ENCODE data around the gene TRIM45. TPM values are rescaled to one million over a fixed set of nuclear protein-coding genes. Genes with fewer than 3 reads are reported as not detected.

The TRIM45 gene, protein sequence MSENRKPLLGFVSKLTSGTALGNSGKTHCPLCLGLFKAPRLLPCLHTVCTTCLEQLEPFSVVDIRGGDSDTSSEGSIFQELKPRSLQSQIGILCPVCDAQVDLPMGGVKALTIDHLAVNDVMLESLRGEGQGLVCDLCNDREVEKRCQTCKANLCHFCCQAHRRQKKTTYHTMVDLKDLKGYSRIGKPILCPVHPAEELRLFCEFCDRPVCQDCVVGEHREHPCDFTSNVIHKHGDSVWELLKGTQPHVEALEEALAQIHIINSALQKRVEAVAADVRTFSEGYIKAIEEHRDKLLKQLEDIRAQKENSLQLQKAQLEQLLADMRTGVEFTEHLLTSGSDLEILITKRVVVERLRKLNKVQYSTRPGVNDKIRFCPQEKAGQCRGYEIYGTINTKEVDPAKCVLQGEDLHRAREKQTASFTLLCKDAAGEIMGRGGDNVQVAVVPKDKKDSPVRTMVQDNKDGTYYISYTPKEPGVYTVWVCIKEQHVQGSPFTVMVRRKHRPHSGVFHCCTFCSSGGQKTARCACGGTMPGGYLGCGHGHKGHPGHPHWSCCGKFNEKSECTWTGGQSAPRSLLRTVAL
- 1 to 10 TPM; 1.5 to 7.1 TPM for total RNA-seq

DNA sequence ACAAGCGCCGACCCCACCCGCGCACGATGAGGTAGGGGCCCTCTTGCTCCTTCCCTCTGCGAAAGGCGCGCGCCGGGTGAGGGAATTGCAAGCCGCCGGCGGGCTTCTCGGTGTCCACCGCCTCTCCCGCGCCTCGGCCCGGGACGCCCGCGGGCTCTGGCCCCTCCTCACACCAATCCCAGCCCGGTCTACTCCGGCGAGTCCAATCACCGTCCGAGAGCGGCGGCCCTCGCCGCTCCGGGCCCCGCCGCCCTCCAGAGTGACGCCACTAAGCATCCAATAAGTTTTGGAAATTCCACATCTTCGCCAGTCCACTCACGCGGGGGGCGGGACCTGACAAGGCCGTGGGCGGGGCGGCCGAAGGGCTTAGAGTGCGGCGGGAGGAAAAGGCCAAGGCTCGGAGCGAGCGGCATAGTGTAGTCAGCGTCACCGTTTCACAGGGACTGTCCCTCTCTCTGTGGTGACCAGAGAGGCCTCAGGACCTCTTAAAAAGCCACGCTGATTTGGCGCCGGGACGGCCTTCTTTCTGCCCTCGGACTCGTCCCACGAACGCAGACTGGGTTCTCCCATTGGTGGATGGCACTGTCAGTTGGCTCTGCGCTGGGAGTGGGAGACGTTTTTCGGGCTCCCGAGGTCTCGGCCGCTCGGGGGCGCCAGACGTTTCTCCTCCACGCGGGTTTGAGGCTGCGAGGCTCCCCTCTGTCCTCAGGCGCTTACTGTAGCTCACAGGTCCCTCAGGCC is at the start of gene TRIM45:
TSS of gene TRIM45 (minus strand) at position 161 of the 741 bp plus-strand sequence. CDS start 548 bp downstream, outside the sequence.
- Histone ChIP-seq H3K27ac (peak within 1 kb of the TSS; percentile 85 to 88), H3K36me3 (no peaks in the 10 kb centered on the region), H3K9me3 (no peaks in the 10 kb centered on the region), H3K4me1 (ENCODE audit: control insufficient read depth in 1 of 2, low read depth in 2 of 2) (peaks cover 8 to 15% of the 10 kb centered on the region in 2 donors), H3K4me3 (peak within 1 kb of the TSS; percentile 83), H3K27me3 (replicated peaks; ENCODE audit: insufficient read depth) (no peaks in the 10 kb centered on the region)
- TF ChIP-seq, protein P1, sequence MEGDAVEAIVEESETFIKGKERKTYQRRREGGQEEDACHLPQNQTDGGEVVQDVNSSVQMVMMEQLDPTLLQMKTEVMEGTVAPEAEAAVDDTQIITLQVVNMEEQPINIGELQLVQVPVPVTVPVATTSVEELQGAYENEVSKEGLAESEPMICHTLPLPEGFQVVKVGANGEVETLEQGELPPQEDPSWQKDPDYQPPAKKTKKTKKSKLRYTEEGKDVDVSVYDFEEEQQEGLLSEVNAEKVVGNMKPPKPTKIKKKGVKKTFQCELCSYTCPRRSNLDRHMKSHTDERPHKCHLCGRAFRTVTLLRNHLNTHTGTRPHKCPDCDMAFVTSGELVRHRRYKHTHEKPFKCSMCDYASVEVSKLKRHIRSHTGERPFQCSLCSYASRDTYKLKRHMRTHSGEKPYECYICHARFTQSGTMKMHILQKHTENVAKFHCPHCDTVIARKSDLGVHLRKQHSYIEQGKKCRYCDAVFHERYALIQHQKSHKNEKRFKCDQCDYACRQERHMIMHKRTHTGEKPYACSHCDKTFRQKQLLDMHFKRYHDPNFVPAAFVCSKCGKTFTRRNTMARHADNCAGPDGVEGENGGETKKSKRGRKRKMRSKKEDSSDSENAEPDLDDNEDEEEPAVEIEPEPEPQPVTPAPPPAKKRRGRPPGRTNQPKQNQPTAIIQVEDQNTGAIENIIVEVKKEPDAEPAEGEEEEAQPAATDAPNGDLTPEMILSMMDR (IDR thresholded peaks at IDR 0.05): peak; percentile 59
- DNase-seq (ENCODE audit: low spot score): peak; percentile 94
- peak; percentile 99 for ATAC-seq (ENCODE audit: insufficient number of reproducible peaks, low FRiP score, low read depth)

DNA sequence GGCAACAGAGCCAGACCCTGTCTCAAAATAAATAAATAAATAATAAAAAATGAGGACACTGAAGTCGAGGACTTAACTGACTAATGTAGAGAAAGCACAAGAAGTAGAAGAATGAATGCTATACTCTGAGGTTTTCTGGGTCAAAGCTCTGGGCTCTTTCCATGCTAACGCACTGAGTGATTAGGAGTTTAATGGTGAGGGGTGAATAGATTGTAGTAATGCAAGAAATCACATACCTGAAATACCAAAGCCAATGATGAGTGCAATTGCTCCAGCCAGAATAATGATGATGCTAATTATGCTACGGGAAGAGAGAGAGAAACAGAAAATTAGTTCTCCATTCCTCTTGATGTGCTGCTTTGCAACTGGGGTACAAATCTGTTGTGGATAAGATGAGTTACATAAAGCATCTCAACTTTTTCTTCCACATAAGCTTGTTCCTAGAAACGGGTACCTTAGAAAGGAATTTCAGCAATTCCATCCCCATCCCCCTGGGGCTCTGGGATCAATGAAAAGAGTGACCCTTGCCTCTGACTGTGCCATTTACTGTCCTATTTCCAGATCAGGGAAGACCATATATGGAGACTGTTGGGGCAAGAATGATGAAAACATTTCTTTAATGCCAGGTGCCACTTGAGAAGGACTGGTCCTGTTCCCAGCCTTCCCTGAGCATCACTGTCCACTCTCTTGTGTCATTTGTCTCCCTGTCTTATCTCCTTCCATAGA is 48.5 kb upstream of the TRIM45 start:
- Histone ChIP-seq H3K27me3 (replicated peaks; ENCODE audit: insufficient read depth) (no peaks in the 10 kb centered on the region), H3K27ac (no peak overlapping the region), H3K36me3 (no peaks in the 10 kb centered on the region), H3K4me3 (no peak overlapping the region), H3K4me1 (ENCODE audit: control insufficient read depth in 1 of 2, low read depth in 2 of 2) (no peaks in the 10 kb centered on the region), H3K9me3 (no peaks in the 10 kb centered on the region)
- ATAC-seq (ENCODE audit: insufficient number of reproducible peaks, low FRiP score, low read depth): no peak
- DNase-seq (ENCODE audit: low spot score): no peak
- TF ChIP-seq, protein P1 (IDR thresholded peaks at IDR 0.05): no peak

DNA sequence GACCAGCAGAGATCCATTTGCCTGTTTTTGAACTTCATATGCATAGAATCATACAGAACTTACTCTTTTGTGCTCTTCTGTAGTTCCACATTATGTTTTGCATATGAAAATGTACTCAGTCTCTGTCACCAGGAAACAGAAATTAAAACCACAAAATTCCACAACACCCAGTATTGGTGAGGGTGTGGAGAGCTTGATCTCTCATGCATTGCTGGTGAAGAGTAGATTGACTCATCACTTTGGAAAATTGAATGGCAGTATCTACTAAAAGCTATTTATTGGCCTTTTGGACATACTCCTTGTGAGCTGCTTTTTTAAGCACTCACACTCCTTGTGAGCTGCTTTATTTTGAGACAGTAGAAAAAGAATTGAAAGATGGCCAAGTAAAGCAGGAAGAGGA is 45.9 kb upstream of the TRIM45 start:
- DNase-seq (ENCODE audit: low spot score): no peak
- H3K36me3 ChIP-seq: no peaks in the 10 kb centered on the region
- no peak overlapping the region for H3K4me3 ChIP-seq
- no peak for ATAC-seq (ENCODE audit: insufficient number of reproducible peaks, low FRiP score, low read depth)
- no peaks in the 10 kb centered on the region for H3K27me3 ChIP-seq (replicated peaks; ENCODE audit: insufficient read depth)
- TF ChIP-seq, protein P1 (IDR thresholded peaks at IDR 0.05): no peak
- no peaks in the 10 kb centered on the region for H3K4me1 ChIP-seq (ENCODE audit: control insufficient read depth in 1 of 2, low read depth in 2 of 2)
- no peak overlapping the region for H3K27ac ChIP-seq
- H3K9me3 ChIP-seq: no peaks in the 10 kb centered on the region

DNA sequence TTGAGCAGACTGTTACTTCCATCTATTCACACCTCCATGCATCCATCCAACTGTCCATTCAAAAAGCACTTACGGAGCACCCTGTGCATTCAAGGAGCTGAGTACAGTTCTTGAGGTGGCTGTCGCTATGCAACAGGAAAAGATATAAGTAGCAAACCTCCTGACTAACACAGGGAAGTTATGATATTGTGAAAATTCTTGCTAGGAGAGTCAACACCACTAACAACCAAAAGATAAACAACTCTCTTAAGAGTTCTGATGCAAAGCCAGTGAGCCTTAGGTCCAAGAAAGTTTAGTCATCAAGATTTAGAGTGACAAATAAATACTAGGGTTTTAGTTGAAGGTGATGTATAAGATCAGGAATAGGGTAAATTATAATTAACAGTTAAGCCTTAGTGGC is 44.5 kb upstream of the TRIM45 start:
- no peaks in the 10 kb centered on the region for H3K4me1 ChIP-seq (ENCODE audit: control insufficient read depth in 1 of 2, low read depth in 2 of 2)
- ATAC-seq (ENCODE audit: insufficient number of reproducible peaks, low FRiP score, low read depth): no peak

More for the DNA sequence above, 44.5 kb upstream of the TRIM45 start:
- H3K27ac ChIP-seq: no peak overlapping the region
- no peaks in the 10 kb centered on the region for H3K9me3 ChIP-seq
- DNase-seq (ENCODE audit: low spot score): no peak
- no peak overlapping the region for H3K4me3 ChIP-seq
- TF ChIP-seq, protein P1 (IDR thresholded peaks at IDR 0.05): no peak
- H3K36me3 ChIP-seq: no peaks in the 10 kb centered on the region
- no peaks in the 10 kb centered on the region for H3K27me3 ChIP-seq (replicated peaks; ENCODE audit: insufficient read depth)
